AG09309 (cell line): ENCODE results near the gene SEC61G.

Experiments
- DNase-seq: peaks from one replicate; pipeline ENCODE4 v3.0.0-alpha.2; 2010; ENCODE audit warnings: low read depth
- H3K4me3 ChIP-seq: 2 replicates; pipeline ENCODE4 v1.5.1; 2011; ENCODE audit warnings: mild to moderate bottlenecking, low read depth, low read length, moderate library complexity; ENCODE audit not compliant: control insufficient read depth
- CTCF ChIP-seq: IDR thresholded peaks from 2 replicates; pipeline ENCODE4 v1.5.1; 2011; ENCODE audit warnings: mild to moderate bottlenecking, low read depth, low read length, inconsistent platforms; ENCODE audit not compliant: insufficient read depth, control insufficient read depth; ENCODE audit errors: missing control alignments

SEC61G gene

GRCh38 chr7:54781134-54781920, 22.3 kb upstream of the SEC61G start:
- no peak for TF ChIP-seq CTCF
- DNase-seq = no peak
- H3K4me3 ChIP-seq = no peak overlapping the region

- no peak for TF ChIP-seq CTCF
- DNase-seq = no peak
- no peak overlapping the region for H3K4me3 ChIP-seq
These were observed 21.5 kb upstream of the SEC61G start for GRCh38 chr7:54780490-54780889.

GRCh38 chr7:54778696-54779540, 19.9 kb upstream of the SEC61G start:
- no peak for TF ChIP-seq CTCF
- no peak overlapping the region for H3K4me3 ChIP-seq
- DNase-seq = no peak

DNA sequence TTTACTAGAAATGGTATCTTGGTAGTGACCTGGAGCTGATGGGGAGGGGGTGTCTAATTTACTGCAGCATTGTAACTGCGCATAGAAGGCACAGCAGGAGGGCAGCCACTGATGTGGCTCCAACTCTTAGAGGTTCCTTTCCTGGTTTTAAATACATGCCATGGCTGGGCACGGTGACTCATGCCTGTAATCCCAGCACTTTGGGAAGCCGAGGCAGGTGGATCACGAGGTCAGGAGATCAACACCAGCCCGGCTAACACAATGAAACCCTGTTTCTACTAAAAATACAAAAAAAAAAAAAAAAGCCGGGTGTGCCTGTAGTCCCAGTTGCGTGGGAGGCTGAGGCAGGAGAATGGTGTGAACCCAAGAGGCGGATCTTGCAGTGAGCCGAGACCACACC, 19.2 kb upstream of the SEC61G start:
- H3K4me3 ChIP-seq = no peak overlapping the region
- no peak for DNase-seq
- TF ChIP-seq CTCF = no peak

GRCh38 chr7:54774785-54775740, 16.1 kb upstream of the SEC61G start:
- no peak overlapping the region for H3K4me3 ChIP-seq
- TF ChIP-seq CTCF = no peak
- no peak for DNase-seq

- H3K4me3 ChIP-seq = peak overlapping the region; percentile 25
- DNase-seq = peak; percentile 39
- TF ChIP-seq CTCF = peak; percentile 90
These were observed 14.7 kb upstream of the SEC61G start for GRCh38 chr7:54773472-54774399.
